CD8-positive, alpha-beta memory T cell (primary cell): ENCODE measurements around the gene HES5. TPM values are rescaled to one million over a fixed set of nuclear protein-coding genes. Genes with fewer than 3 reads are reported as not detected.
A peak's percentile ranks its signal among the peaks of the same experiment; 100 is the strongest.

ENCODE experiments used
- CTCF ChIA-PET: fragments of 350-600 bp; sonication (Branson Sonifier 250); formaldehyde crosslinking; loops from one replicate; lab custom pipeline; 2021; ENCODE audit warnings: antibody characterized with exemption; lab: Charles Lee
- POLR2A ChIA-PET: fragments of 350-600 bp; sonication (Branson Sonifier 250); formaldehyde crosslinking; loops from one replicate; lab custom pipeline; 2021; ENCODE audit warnings: antibody characterized with exemption; lab: Charles Lee
- DNase-seq, 5 donors: peaks; one replicate each; pipeline versions ENCODE4 v3.0.0 to v3.0.0-alpha.2; 2020 to 2022; ENCODE audit warnings: mixed read lengths in 1 of 5
- H3K27ac ChIP-seq: one replicate; pipeline ENCODE4 v1.7.0; 2013; ENCODE audit warnings: low read depth, mild to moderate bottlenecking, low read length, moderate library complexity
- H3K27me3 ChIP-seq: 2 replicates; pipeline ENCODE4 v1.7.0; 2013; ENCODE audit warnings: low read length, mild to moderate bottlenecking; ENCODE audit not compliant: insufficient read depth, poor library complexity, severe bottlenecking
- H3K36me3 ChIP-seq: 2 replicates; pipeline ENCODE4 v1.7.0; 2013; ENCODE audit warnings: mild to moderate bottlenecking, low read length, moderate library complexity; ENCODE audit not compliant: insufficient read depth
- H3K4me1 ChIP-seq: 2 replicates; pipeline ENCODE4 v1.7.0; 2013; ENCODE audit warnings: mild to moderate bottlenecking, low read length, moderate library complexity; ENCODE audit not compliant: insufficient read depth
- H3K4me3 ChIP-seq: 2 replicates; pipeline ENCODE4 v1.7.0; 2013; ENCODE audit warnings: mild to moderate bottlenecking, low read length
- H3K9me3 ChIP-seq: 2 replicates; pipeline ENCODE4 v1.7.0; 2013; ENCODE audit warnings: mild to moderate bottlenecking, low read length
- H3K27ac Mint-ChIP-seq, 8 donors: one replicate each; pipeline ENCODE4 v1.8.0; 2020 to 2021; ENCODE audit warnings: mixed read lengths in 8 of 8, mild to moderate bottlenecking in 6 of 8, inconsistent platforms in 3 of 8, moderate library complexity in 3 of 8
- H3K27me3 Mint-ChIP-seq, 2 donors: one replicate each; pipeline ENCODE4 v1.8.0; 2020 to 2021; ENCODE audit warnings: mixed read lengths in 2 of 2, mild to moderate bottlenecking in 1 of 2, moderate library complexity in 1 of 2
- H3K36me3 Mint-ChIP-seq, 3 donors: one replicate each; pipeline ENCODE4 v1.8.0; 2020 to 2021; ENCODE audit warnings: mixed read lengths in 3 of 3, inconsistent platforms in 1 of 3, mild to moderate bottlenecking in 1 of 3
- H3K4me1 Mint-ChIP-seq, 3 donors: one replicate each; pipeline ENCODE4 v1.8.0; 2020 to 2021; ENCODE audit warnings: mixed read lengths in 3 of 3, inconsistent platforms in 1 of 3, mild to moderate bottlenecking in 1 of 3
- H3K4me3 Mint-ChIP-seq, 7 donors: one replicate each; pipeline ENCODE4 v1.8.0; 2020 to 2021; ENCODE audit warnings: mixed read lengths in 7 of 7, mild to moderate bottlenecking in 6 of 7, moderate library complexity in 4 of 7, inconsistent platforms in 2 of 7
- H3K9me3 Mint-ChIP-seq, 5 donors: one replicate each; pipeline ENCODE4 v1.8.0; 2020 to 2022; ENCODE audit warnings: mixed read lengths in 5 of 5, mild to moderate bottlenecking in 3 of 5, moderate library complexity in 2 of 5, inconsistent platforms in 1 of 5
- polyA plus RNA-seq: library from polyadenylated mRNA; unstranded; fragments of 300-500 nt; fragmentation: Illumina TruSeq; gene quantifications from one replicate; pipeline ENCODE4 v1.2.3, GENCODE V29; 2021
- total RNA-seq, 2 experiments: library from RNA; stranded (reverse); gene quantifications; one replicate each; pipeline ENCODE4 v1.2.3, GENCODE V29; 2021

The HES5 gene
- total and polyA plus RNA-seq, 3 experiments from 2014 or later = not detected

GRCh38 chr1:2503554-2504224, 26.4 kb downstream of the HES5 start:
- no peaks in the 10 kb centered on the region for H3K36me3 ChIP-seq
- Mint-ChIP-seq H3K27ac (peak overlapping the region in 1 of 8 donors; percentile 70), H3K4me1 (peaks cover 13 to 31% (median 13%) of the 10 kb centered on the region in 3 donors), H3K27me3 (no peaks in the 10 kb centered on the region), H3K9me3 (no peaks in the 10 kb centered on the region), H3K4me3 (no peak overlapping the region), H3K36me3 (peaks cover 0 to 11% (median 0%) of the 10 kb centered on the region in 3 donors)
- H3K27me3 ChIP-seq = no peaks in the 10 kb centered on the region
- H3K4me1 ChIP-seq = peaks cover 17% of the 10 kb centered on the region
- POLR2A ChIA-PET = interaction anchor here (0.6 kb wide), 1 partner anchor 14 kb away, joined by 3 read pairs; no protein-coding TSS in a partner anchor
- H3K9me3 ChIP-seq = no peaks in the 10 kb centered on the region
- CTCF ChIA-PET = interaction anchor here (1.5 kb wide), 1 partner anchor 20 kb away, joined by 4 read pairs; no protein-coding TSS in a partner anchor
- no peak overlapping the region for H3K27ac ChIP-seq
- no peak for DNase-seq
- no peak overlapping the region for H3K4me3 ChIP-seq

GRCh38 chr1:2502661-2503553, 27.2 kb downstream of the HES5 start:
- Histone ChIP-seq H3K9me3 (no peaks in the 10 kb centered on the region), H3K27me3 (no peaks in the 10 kb centered on the region), H3K4me3 (no peak overlapping the region), H3K27ac (no peak overlapping the region), H3K36me3 (no peaks in the 10 kb centered on the region), H3K4me1 (peaks cover 17% of the 10 kb centered on the region)
- H3K9me3 Mint-ChIP-seq = no peaks in the 10 kb centered on the region
- POLR2A ChIA-PET = interaction anchor here (0.6 kb wide), 1 partner anchor 14 kb away, joined by 3 read pairs; no protein-coding TSS in a partner anchor
- no peak for DNase-seq
- H3K4me3 Mint-ChIP-seq = no peak overlapping the region
- no peak overlapping the region for H3K27ac Mint-ChIP-seq
- H3K27me3 Mint-ChIP-seq = no peaks in the 10 kb centered on the region
- peaks cover 13 to 31% (median 13%) of the 10 kb centered on the region in 3 donors for H3K4me1 Mint-ChIP-seq
- H3K36me3 Mint-ChIP-seq = peaks cover 0 to 4% (median 0%) of the 10 kb centered on the region in 3 donors
- CTCF ChIA-PET = interaction anchor here (1.5 kb wide), 1 partner anchor 21 kb away, joined by 4 read pairs; no protein-coding TSS in a partner anchor

GRCh38 chr1:2502210-2502609, 27.9 kb downstream of the HES5 start:
- Mint-ChIP-seq H3K27me3 (no peaks in the 10 kb centered on the region), H3K27ac (no peak overlapping the region), H3K4me1 (peaks cover 13 to 33% (median 13%) of the 10 kb centered on the region in 3 donors), H3K9me3 (no peaks in the 10 kb centered on the region), H3K4me3 (no peak overlapping the region), H3K36me3 (peaks cover 0 to 2% (median 0%) of the 10 kb centered on the region in 3 donors)
- Histone ChIP-seq H3K4me1 (peaks cover 17% of the 10 kb centered on the region), H3K27me3 (no peaks in the 10 kb centered on the region), H3K4me3 (no peak overlapping the region), H3K9me3 (no peaks in the 10 kb centered on the region), H3K36me3 (no peaks in the 10 kb centered on the region), H3K27ac (no peak overlapping the region)
- ChIA-PET POLR2A (no interaction called here), CTCF (interaction anchor here (1.4 to 2.0 kb wide), 2 partner anchors 11 to 22 kb away, joined by 3 to 6 read pairs; no protein-coding TSS in a partner anchor)
- no peak for DNase-seq

- H3K9me3 ChIP-seq = no peaks in the 10 kb centered on the region
- H3K27ac ChIP-seq = no peak overlapping the region
- peaks cover 17% of the 10 kb centered on the region for H3K4me1 ChIP-seq
- DNase-seq = no peak
- no peak overlapping the region for H3K27ac Mint-ChIP-seq
- H3K27me3 ChIP-seq = no peaks in the 10 kb centered on the region
- no peaks in the 10 kb centered on the region for H3K27me3 Mint-ChIP-seq
- POLR2A ChIA-PET = interaction anchor here (0.8 to 1.0 kb wide), 2 partner anchors 24 to 45 kb away, joined by 3 to 7 read pairs; partner anchors contain the start of gene PANK4
- H3K4me3 Mint-ChIP-seq = no peak overlapping the region
- no peaks in the 10 kb centered on the region for H3K36me3 ChIP-seq
- H3K36me3 Mint-ChIP-seq = no peaks in the 10 kb centered on the region
- CTCF ChIA-PET = interaction anchor here (1.4 to 2.0 kb wide), 2 partner anchors 11 to 22 kb away, joined by 3 to 6 read pairs; no protein-coding TSS in a partner anchor
- no peak overlapping the region for H3K4me3 ChIP-seq
- no peaks in the 10 kb centered on the region for H3K9me3 Mint-ChIP-seq
- H3K4me1 Mint-ChIP-seq = peaks cover 13 to 34% (median 18%) of the 10 kb centered on the region in 3 donors
Measured at GRCh38 chr1:2501820-2502119, 28.3 kb downstream of the HES5 start.

- Histone ChIP-seq H3K9me3 (no peaks in the 10 kb centered on the region), H3K27ac (no peak overlapping the region), H3K4me3 (no peak overlapping the region), H3K27me3 (no peaks in the 10 kb centered on the region), H3K36me3 (no peaks in the 10 kb centered on the region), H3K4me1 (peaks cover 17% of the 10 kb centered on the region)
- H3K9me3 Mint-ChIP-seq = no peaks in the 10 kb centered on the region
- POLR2A ChIA-PET = interaction anchor here (0.8 to 1.0 kb wide), 2 partner anchors 25 to 46 kb away, joined by 3 to 7 read pairs; partner anchors contain the start of gene PANK4
- peak overlapping the region in 1 of 7 donors; percentile 54 for H3K4me3 Mint-ChIP-seq
- DNase-seq = no peak
- no peaks in the 10 kb centered on the region for H3K27me3 Mint-ChIP-seq
- H3K4me1 Mint-ChIP-seq = peaks cover 15 to 38% (median 22%) of the 10 kb centered on the region in 3 donors
- CTCF ChIA-PET = interaction anchor here (1.4 to 2.0 kb wide), 2 partner anchors 10 to 23 kb away, joined by 3 to 6 read pairs; no protein-coding TSS in a partner anchor
- no peak overlapping the region for H3K27ac Mint-ChIP-seq
- no peaks in the 10 kb centered on the region for H3K36me3 Mint-ChIP-seq
Measured at GRCh38 chr1:2501041-2501819, 28.8 kb downstream of the HES5 start.

GRCh38 chr1:2499986-2500596, 30.0 kb downstream of the HES5 start:
- peaks cover 17% of the 10 kb centered on the region for H3K4me1 ChIP-seq
- H3K4me3 ChIP-seq = no peak overlapping the region
- CTCF ChIA-PET = no interaction called here
- H3K27me3 Mint-ChIP-seq = no peaks in the 10 kb centered on the region
- DNase-seq = peak in 1 of 5 donors; percentile 26
- H3K4me3 Mint-ChIP-seq = peak overlapping the region in 5 of 7 donors; percentile 29 to 89 (median 58)
- H3K36me3 ChIP-seq = no peaks in the 10 kb centered on the region
- peaks cover 20 to 41% (median 27%) of the 10 kb centered on the region in 3 donors for H3K4me1 Mint-ChIP-seq
- H3K27ac ChIP-seq = no peak overlapping the region
- peak overlapping the region in 6 of 8 donors; percentile 29 to 86 (median 64) for H3K27ac Mint-ChIP-seq
- H3K36me3 Mint-ChIP-seq = no peaks in the 10 kb centered on the region
- H3K9me3 ChIP-seq = no peaks in the 10 kb centered on the region
- POLR2A ChIA-PET = interaction anchor here (0.6 to 0.7 kb wide), 3 partner anchors 24 to 76 kb away, joined by 3 to 5 read pairs (median 4); no protein-coding TSS in a partner anchor
- H3K9me3 Mint-ChIP-seq = no peaks in the 10 kb centered on the region
- no peaks in the 10 kb centered on the region for H3K27me3 ChIP-seq

GRCh38 chr1:2499260-2499659, 30.8 kb downstream of the HES5 start:
- H3K4me3 ChIP-seq = no peak overlapping the region
- H3K36me3 ChIP-seq = no peaks in the 10 kb centered on the region
- Mint-ChIP-seq H3K36me3 (no peaks in the 10 kb centered on the region), H3K27ac (peak overlapping the region in 4 of 8 donors; percentile 27 to 79 (median 35)), H3K4me3 (no peak overlapping the region), H3K4me1 (peaks cover 21 to 47% (median 28%) of the 10 kb centered on the region in 3 donors), H3K9me3 (no peaks in the 10 kb centered on the region), H3K27me3 (no peaks in the 10 kb centered on the region)
- no peaks in the 10 kb centered on the region for H3K9me3 ChIP-seq
- H3K27ac ChIP-seq = no peak overlapping the region
- DNase-seq = no peak
- no peaks in the 10 kb centered on the region for H3K27me3 ChIP-seq
- ChIA-PET POLR2A (interaction anchor here (0.7 kb wide), 1 partner anchor 48 kb away, joined by 3 read pairs; no protein-coding TSS in a partner anchor), CTCF (no interaction called here)
- peaks cover 19% of the 10 kb centered on the region for H3K4me1 ChIP-seq
